Measurements from ENCODE around the gene MAP2.

The MAP2 gene

GRCh38 chr2:209601497-209601896 lies 177.7 kb downstream of the MAP2 start:
- no peak for DNase-seq

GRCh38 chr2:209602259-209602658 lies 178.4 kb downstream of the MAP2 start:
- DNase-seq: no peak

GRCh38 chr2:209609531-209609930 lies 185.7 kb downstream of the MAP2 start:
- DNase-seq: no peak

GRCh38 chr2:209610631-209611030 lies 186.8 kb downstream of the MAP2 start:
- DNase-seq: no peak

GRCh38 chr2:209613649-209614305 lies 189.9 kb downstream of the MAP2 start:
- DNase-seq: no peak

- DNase-seq: no peak
Measured at GRCh38 chr2:209614690-209615369, 191.0 kb downstream of the MAP2 start.

GRCh38 chr2:209619782-209620181 lies 195.9 kb downstream of the MAP2 start:
- peak; percentile 78 to 89 for DNase-seq

- DNase-seq: no peak
Measured at GRCh38 chr2:209624192-209624938, 200.5 kb downstream of the MAP2 start.

- DNase-seq: no peak
Measured at GRCh38 chr2:209629597-209629996, 205.8 kb downstream of the MAP2 start.

- no peak for DNase-seq
Measured at GRCh38 chr2:209633911-209634310, 210.1 kb downstream of the MAP2 start.

- DNase-seq: no peak
Measured at GRCh38 chr2:209636076-209636475, 212.2 kb downstream of the MAP2 start.

- DNase-seq: no peak
Measured at GRCh38 chr2:209637293-209637692, 213.4 kb downstream of the MAP2 start.

GRCh38 chr2:209638346-209638745 lies 214.5 kb downstream of the MAP2 start:
- no peak for DNase-seq

GRCh38 chr2:209640358-209640757 lies 216.5 kb downstream of the MAP2 start:
- DNase-seq: no peak

- no peak for DNase-seq
Measured at GRCh38 chr2:209642146-209642820, 218.4 kb downstream of the MAP2 start.

- DNase-seq: no peak
Measured at GRCh38 chr2:209644842-209645241, 221.0 kb downstream of the MAP2 start.

- no peak for DNase-seq
Measured at GRCh38 chr2:209648714-209649113, 224.9 kb downstream of the MAP2 start.

GRCh38 chr2:209653134-209653533 lies 229.3 kb downstream of the MAP2 start:
- DNase-seq: no peak

- no peak for DNase-seq
Measured at GRCh38 chr2:209661286-209661894, 237.5 kb downstream of the MAP2 start.

- no peak for DNase-seq
Measured at GRCh38 chr2:209662021-209662420, 238.2 kb downstream of the MAP2 start.

- DNase-seq: no peak
Measured at GRCh38 chr2:209663139-209663538, 239.3 kb downstream of the MAP2 start.

- no peak for DNase-seq
Measured at GRCh38 chr2:209663656-209664055, 239.8 kb downstream of the MAP2 start.

- DNase-seq: no peak
Measured at GRCh38 chr2:209666296-209666695, 242.4 kb downstream of the MAP2 start.
